Brain pericyte (primary cell): Measurements from ENCODE around the gene ASS1.

Experiments used
- DNase-seq: peaks from one replicate; pipeline ENCODE4 v3.0.0-alpha.2; 2012; ENCODE audit warnings: low read depth, low spot score

Gene ASS1

GRCh38 chr9:130498298-130498917, 53.6 kb downstream of the ASS1 start:
- no peak for DNase-seq

DNA sequence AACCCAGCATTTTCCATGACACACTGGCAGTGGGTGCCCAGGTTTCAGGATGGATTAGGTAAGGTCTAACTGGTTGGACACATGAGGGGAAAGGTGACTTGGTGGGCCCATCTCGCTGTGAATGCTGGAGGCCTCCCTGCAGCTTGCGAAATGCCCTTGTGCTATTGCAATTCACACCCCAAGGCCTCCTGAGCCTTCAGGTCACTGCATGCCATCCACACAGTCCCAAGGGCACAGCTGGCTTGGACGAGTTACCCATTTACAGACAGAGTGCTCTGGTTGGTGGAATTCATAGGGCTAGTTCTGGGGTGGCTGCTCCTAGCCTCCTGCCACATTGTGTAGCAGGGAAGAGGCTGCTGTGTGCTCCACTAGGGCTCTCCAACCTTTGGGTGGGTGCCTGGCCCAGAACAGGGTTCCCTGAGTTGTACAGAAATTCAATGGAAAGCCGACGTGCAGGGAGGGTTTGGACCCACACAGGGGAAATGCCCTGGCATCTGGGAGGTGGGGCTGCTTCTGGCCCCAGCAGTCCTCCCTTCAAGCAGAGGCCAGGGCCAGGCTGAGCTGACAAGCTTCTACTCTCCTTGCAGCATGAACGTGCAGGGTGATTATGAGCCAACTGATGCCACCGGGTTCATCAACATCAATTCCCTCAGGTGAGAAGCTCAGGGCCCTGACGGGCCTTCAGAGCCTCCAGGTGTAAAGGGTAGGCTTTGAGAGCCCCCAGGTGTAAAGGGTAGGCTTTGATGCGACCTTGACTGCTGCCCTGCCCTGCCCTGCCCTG, 54.3 kb downstream of the ASS1 start:
- no peak for DNase-seq

DNA sequence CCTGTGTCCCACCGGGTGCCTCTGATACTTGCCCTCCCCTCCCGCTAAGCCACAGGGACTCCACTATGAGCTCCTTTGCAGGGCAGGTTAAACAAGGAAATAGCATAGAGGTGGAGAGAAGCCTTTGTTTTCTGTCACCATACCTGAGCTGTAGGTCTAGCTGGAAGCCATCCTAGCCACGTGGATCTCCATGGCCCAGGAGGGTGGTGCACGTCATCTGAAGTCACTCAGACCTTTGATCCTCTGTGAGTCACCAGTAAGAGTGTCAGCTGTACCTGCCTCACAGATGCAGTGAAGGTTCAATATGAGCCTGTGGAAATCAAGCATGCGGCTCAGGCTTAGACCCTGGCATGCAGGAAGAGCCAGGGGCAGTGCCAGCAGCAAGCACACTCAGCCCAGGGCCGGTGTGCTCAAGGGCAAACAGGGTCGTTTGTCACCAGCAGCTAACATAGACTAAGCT, 55.1 kb downstream of the ASS1 start:
- DNase-seq, result no peak

DNA sequence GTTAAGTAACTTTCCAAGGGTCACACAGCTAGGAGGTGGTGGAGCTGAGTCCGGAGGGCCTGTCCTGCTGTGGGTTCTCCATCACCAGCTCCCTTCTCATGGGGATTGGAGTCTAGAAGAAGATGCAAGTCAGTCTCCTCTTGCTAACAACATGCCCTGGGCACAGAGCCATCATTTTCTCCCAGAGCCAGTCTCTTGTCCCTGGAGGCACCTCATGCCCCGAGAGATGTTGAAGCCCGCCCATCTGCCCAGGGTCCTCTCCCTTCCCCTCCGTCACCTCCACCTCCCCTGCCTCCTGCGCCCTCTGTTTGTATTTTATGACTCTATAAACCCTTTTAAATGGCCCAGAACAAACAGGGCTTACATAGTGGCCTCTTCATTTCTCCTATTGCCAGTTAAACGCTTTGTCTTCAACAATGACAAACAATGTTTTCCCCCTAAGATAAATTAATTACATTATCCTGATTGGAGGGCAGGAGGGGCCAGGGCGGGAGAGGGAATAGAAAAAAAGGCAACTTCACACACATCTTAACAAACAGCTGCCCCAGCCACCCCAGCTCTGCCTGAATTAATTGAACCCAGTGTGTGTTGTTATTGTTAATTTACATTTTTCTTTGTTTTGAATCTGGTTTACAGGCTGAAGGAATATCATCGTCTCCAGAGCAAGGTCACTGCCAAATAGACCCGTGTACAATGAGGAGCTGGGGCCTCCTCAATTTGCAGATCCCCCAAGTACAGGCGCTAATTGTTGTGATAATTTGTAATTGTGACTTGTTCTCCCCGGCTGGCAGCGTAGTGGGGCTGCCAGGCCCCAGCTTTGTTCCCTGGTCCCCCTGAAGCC, 55.8 kb downstream of the ASS1 start:
- no peak for DNase-seq

GRCh38 chr9:130501639-130502038, 56.9 kb downstream of the ASS1 start:
- DNase-seq, result no peak

- DNase-seq, result no peak
These were observed 63.5 kb downstream of the ASS1 start for GRCh38 chr9:130508218-130508617.

GRCh38 chr9:130512199-130512598, 67.4 kb downstream of the ASS1 start:
- no peak for DNase-seq

GRCh38 chr9:130513078-130513477, 68.3 kb downstream of the ASS1 start:
- DNase-seq, result no peak

GRCh38 chr9:130518233-130518632, 73.5 kb downstream of the ASS1 start:
- DNase-seq, result no peak

- no peak for DNase-seq
These were observed 74.4 kb downstream of the ASS1 start for GRCh38 chr9:130518943-130519799.

DNA sequence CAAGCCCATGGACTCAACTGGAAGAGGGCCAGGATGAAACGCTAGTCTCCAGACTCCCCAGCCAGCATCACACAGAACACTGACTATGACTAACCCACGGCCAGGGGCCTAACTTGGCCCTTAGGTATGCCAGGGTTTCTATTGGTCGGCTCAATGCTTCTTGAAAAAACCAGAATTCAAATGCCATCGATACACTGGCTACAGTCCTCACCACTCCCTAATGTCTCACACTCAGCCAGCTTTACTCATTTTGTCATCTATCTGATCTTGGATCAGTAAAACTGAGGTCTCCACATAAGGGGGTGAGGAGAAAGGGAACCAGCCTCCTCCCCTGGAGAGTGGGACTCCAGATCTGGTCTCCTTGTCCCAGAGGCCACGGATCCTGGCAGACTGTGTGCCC, 75.2 kb downstream of the ASS1 start:
- DNase-seq, result no peak

GRCh38 chr9:130521715-130522114, 77.0 kb downstream of the ASS1 start:
- no peak for DNase-seq

- no peak for DNase-seq
These were observed 77.6 kb downstream of the ASS1 start for GRCh38 chr9:130522233-130522808.

GRCh38 chr9:130523921-130524320, 79.2 kb downstream of the ASS1 start:
- no peak for DNase-seq

DNA sequence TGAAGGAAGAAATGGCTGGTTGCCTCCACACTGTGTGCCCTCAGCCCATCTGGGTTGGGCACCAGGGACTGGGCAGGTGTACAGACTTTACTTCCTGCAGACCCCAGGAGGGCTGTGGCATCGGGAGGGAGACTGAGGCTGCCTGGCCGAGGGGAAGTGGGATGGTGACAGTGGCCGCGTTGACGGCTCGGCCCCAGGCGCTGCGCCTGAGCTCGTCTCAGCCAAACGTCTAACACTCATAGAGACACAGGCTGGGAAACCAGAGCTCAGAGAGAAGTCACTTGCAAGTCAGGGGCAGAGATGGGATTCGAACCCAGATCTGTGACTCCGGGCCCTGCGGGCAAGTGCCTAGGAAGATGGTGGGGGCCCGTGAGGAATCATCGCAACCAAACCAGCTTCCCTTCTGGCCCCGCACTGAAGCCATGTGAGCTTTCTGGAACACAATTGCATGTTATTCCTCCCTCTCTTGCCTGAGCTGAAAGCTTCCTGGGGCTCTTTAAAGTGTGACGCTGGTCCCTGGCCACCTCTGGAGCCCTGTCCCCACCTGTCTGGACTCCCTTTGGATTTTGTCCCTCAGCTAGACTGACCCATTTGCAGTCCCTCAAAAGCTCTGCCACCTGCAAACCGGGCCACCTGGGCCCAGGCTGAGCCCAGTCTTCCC, 81.6 kb downstream of the ASS1 start:
- no peak for DNase-seq

- no peak for DNase-seq
These were observed 82.3 kb downstream of the ASS1 start for GRCh38 chr9:130526854-130527650.

GRCh38 chr9:130527651-130528310, 83.0 kb downstream of the ASS1 start:
- no peak for DNase-seq

GRCh38 chr9:130528674-130529073, 83.9 kb downstream of the ASS1 start:
- no peak for DNase-seq

DNA sequence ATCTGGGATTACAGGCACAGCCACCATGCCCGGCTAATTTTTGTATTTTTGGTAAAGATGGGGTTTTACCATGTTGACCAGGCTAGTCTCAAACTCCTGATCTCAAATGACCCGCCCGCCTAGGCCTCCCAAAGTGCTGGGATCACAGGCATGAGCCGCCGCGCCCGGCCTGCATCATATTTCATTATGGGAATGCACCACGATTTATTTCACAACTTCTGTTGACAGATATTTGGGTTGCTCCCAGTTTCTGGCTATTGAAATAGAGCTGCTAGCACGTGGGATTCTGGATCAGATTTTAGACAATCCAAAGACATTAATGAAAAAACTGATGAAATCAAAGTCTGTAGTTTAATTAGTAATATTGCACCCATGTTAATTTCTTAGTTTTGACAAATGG, 86.2 kb downstream of the ASS1 start:
- no peak for DNase-seq
